H1 (cell line): ENCODE measurements around the gene CIRBP. TPM values are rescaled to one million over a fixed set of nuclear protein-coding genes. Genes with fewer than 3 reads are reported as not detected.

Experiments
- CTCF ChIA-PET: fragments of 300-600 bp; sonication (Branson Sonifier 250); formaldehyde crosslinking; loops from one replicate; lab custom pipeline; 2021; ENCODE audit not compliant: partially characterized antibody; lab: Charles Lee
- POLR2A ChIA-PET: fragments of 300-600 bp; sonication (Branson Sonifier 250); formaldehyde crosslinking; loops from one replicate; lab custom pipeline; 2021; ENCODE audit warnings: inconsistent platforms; ENCODE audit not compliant: partially characterized antibody; lab: Charles Lee
- DNase-seq, 2 experiments: peaks; one replicate each; pipeline versions ENCODE4 v3.0.0 to v3.0.0-alpha.2; 2010 to 2022; ENCODE audit warnings: low spot score in 2 of 2, low read depth in 1 of 2, mixed read lengths in 1 of 2
- FAIRE-seq: peaks from 2 replicates; lab custom pipeline; 2011; peaks lifted over from hg19 to GRCh38; lab: Jason Lieb, UNC
- H2AFZ ChIP-seq: 2 replicates; pipeline ENCODE4 v1.8.1; 2012; ENCODE audit warnings: low read length, inconsistent platforms
- H2AK5ac ChIP-seq: 2 replicates; pipeline ENCODE4 v1.6.1; 2013; ENCODE audit warnings: low read depth, low read length
- H2BK120ac ChIP-seq: replicated peaks from 2 replicates; pipeline ENCODE3; 2013; ENCODE audit warnings: low read depth, low read length, inconsistent platforms
- H2BK12ac ChIP-seq: 2 replicates; pipeline ENCODE4 v1.6.1; 2013; ENCODE audit warnings: low read depth, low read length
- H2BK15ac ChIP-seq: 2 replicates; pipeline ENCODE4 v1.6.1; 2013; ENCODE audit warnings: low read length
- H2BK20ac ChIP-seq: 2 replicates; pipeline ENCODE4 v1.6.1; 2013; ENCODE audit warnings: low read length
- H2BK5ac ChIP-seq: 2 replicates; pipeline ENCODE4 v1.6.1; 2013; ENCODE audit warnings: low read depth, low read length
- H3K14ac ChIP-seq: 2 replicates; pipeline ENCODE4 v1.6.1; 2013; ENCODE audit warnings: inconsistent platforms; ENCODE audit not compliant: insufficient read length
- H3K18ac ChIP-seq: 2 replicates; pipeline ENCODE4 v1.6.1; 2013; ENCODE audit warnings: low read length; ENCODE audit errors: extremely low read depth
- H3K23ac ChIP-seq: 2 replicates; pipeline ENCODE4 v1.6.1; 2013; ENCODE audit warnings: inconsistent platforms; ENCODE audit not compliant: insufficient read length
- H3K23me2 ChIP-seq: 2 replicates; pipeline ENCODE4 v1.6.1; 2013; ENCODE audit warnings: low read depth, low read length
- H3K27ac ChIP-seq: 2 replicates; pipeline ENCODE4 v1.6.1; 2011; ENCODE audit warnings: low read depth, low read length, inconsistent platforms
- H3K27me3 ChIP-seq, 4 experiments: replicated peaks in 1 of 4; 1 replicate in 1 of 4; 2 replicates in 3 of 4; pipeline versions ENCODE4 v1.6.1 to v1.8.1; 2011 to 2013; ENCODE audit warnings: low read length in 3 of 4, mild to moderate bottlenecking in 3 of 4, inconsistent platforms in 2 of 4, mixed read lengths in 2 of 4, moderate library complexity in 1 of 4; ENCODE audit not compliant: control insufficient read depth in 3 of 4, insufficient read depth in 3 of 4; ENCODE audit errors: extremely low read depth in 1 of 4
- H3K36me3 ChIP-seq, 4 experiments: 2 replicates each; pipeline versions ENCODE4 v1.6.1 to v1.8.1; 2011 to 2013; ENCODE audit warnings: mild to moderate bottlenecking in 4 of 4, low read length in 3 of 4, moderate library complexity in 2 of 4, control low read depth in 1 of 4, inconsistent platforms in 1 of 4; ENCODE audit not compliant: insufficient read depth in 4 of 4, control insufficient read depth in 2 of 4
- H3K4ac ChIP-seq: replicated peaks from 2 replicates; pipeline ENCODE3; 2013; ENCODE audit warnings: low read length, low read depth, mixed read lengths, inconsistent platforms; ENCODE audit not compliant: insufficient read length
- H3K4me1 ChIP-seq, 4 experiments: replicated peaks in 1 of 4; 1 replicate in 1 of 4; 2 replicates in 3 of 4; pipeline versions ENCODE4 v1.6.1 to v1.8.1; 2011 to 2013; ENCODE audit warnings: low read length in 3 of 4, inconsistent platforms in 2 of 4, mixed read lengths in 1 of 4; ENCODE audit not compliant: insufficient read depth in 4 of 4, control insufficient read depth in 3 of 4
- H3K4me2 ChIP-seq, 2 experiments: 2 replicates each; pipeline versions ENCODE4 v1.6.1 to v1.8.1; 2011 to 2013; ENCODE audit warnings: low read depth in 2 of 2, low read length in 2 of 2, control low read depth in 1 of 2, inconsistent platforms in 1 of 2, mild to moderate bottlenecking in 1 of 2; ENCODE audit not compliant: insufficient read depth in 1 of 2
- H3K4me3 ChIP-seq, 4 experiments: fragments of 200-600, 300-600 bp in 1 of 4; sonication (generic), shearing (Covaris generic), sonication (Bioruptor Twin) in 1 of 4; 2 replicates each; pipeline versions ENCODE4 v1.5.1 to v1.8.1; 2011 to 2016; ENCODE audit warnings: low read length in 4 of 4, low read depth in 3 of 4, control low read depth in 2 of 4, inconsistent platforms in 2 of 4, mild to moderate bottlenecking in 2 of 4, mixed read lengths in 1 of 4, moderate library complexity in 1 of 4; ENCODE audit not compliant: insufficient read depth in 2 of 4; ENCODE audit errors: extremely low read depth in 1 of 4
- H3K56ac ChIP-seq: replicated peaks from 2 replicates; pipeline ENCODE3; 2013; ENCODE audit warnings: low read depth, mild to moderate bottlenecking, mixed read lengths, low read length, inconsistent platforms; ENCODE audit not compliant: insufficient read length
- H3K79me1 ChIP-seq: 2 replicates; pipeline ENCODE4 v1.6.1; 2013; ENCODE audit warnings: low read depth, low read length, control low read depth
- H3K79me2 ChIP-seq, 2 experiments: 2 replicates each; pipeline versions ENCODE4 v1.6.1 to v1.8.1; 2012 to 2013; ENCODE audit warnings: low read length in 2 of 2, mild to moderate bottlenecking in 2 of 2, inconsistent platforms in 1 of 2; ENCODE audit not compliant: insufficient read depth in 2 of 2, control insufficient read depth in 1 of 2
- H3K9ac ChIP-seq, 4 experiments: replicated peaks in 1 of 4; 1 replicate in 1 of 4; 2 replicates in 3 of 4; pipeline versions ENCODE4 v1.6.1 to v1.8.1; 2011 to 2013; ENCODE audit warnings: low read depth in 3 of 4, low read length in 3 of 4, control low read depth in 2 of 4, mild to moderate bottlenecking in 2 of 4, moderate library complexity in 2 of 4, inconsistent platforms in 1 of 4; ENCODE audit errors: extremely low read depth in 1 of 4
- H3K9me3 ChIP-seq, 2 experiments: 2 replicates each; pipeline versions ENCODE4 v1.6.1 to v1.8.1; 2012 to 2013; ENCODE audit warnings: mild to moderate bottlenecking in 2 of 2, moderate library complexity in 2 of 2, control low read depth in 1 of 2, inconsistent platforms in 1 of 2, low read depth in 1 of 2, low read length in 1 of 2, mixed read lengths in 1 of 2; ENCODE audit not compliant: insufficient read depth in 2 of 2
- H4K20me1 ChIP-seq, 2 experiments: replicated peaks in 1 of 2; 2 replicates each; pipeline versions ENCODE3 to v1.8.1; 2011 to 2013; ENCODE audit warnings: inconsistent platforms in 2 of 2, low read length in 2 of 2, mild to moderate bottlenecking in 1 of 2; ENCODE audit not compliant: insufficient read depth in 2 of 2, control insufficient read depth in 1 of 2
- H4K5ac ChIP-seq: 2 replicates; pipeline ENCODE4 v1.6.1; 2013; ENCODE audit warnings: low read length, low read depth, mixed read lengths, inconsistent platforms; ENCODE audit not compliant: insufficient read length
- H4K8ac ChIP-seq: 2 replicates; pipeline ENCODE4 v1.8.0; 2013; ENCODE audit warnings: mild to moderate bottlenecking, moderate library complexity, low read length, inconsistent platforms; ENCODE audit not compliant: insufficient read depth; ENCODE audit errors: extremely low read depth
- H4K91ac ChIP-seq: replicated peaks from 2 replicates; pipeline ENCODE3; 2013; ENCODE audit warnings: low read length, mixed read lengths, inconsistent platforms; ENCODE audit not compliant: insufficient read length
- EZH2 ChIP-seq: fragments of 200-600 bp; sonication (generic); IDR thresholded peaks from 2 replicates; pipeline ENCODE4 v1.7.1; 2012; ENCODE audit warnings: low read depth, mild to moderate bottlenecking, moderate library complexity, low read length, inconsistent platforms; ENCODE audit not compliant: severe bottlenecking
- POLR2A ChIP-seq, 2 experiments: IDR thresholded peaks; 1 replicate in 1 of 2; 2 replicates in 1 of 2; pipeline ENCODE4 v1.6.1; 2011; ENCODE audit warnings: low read depth in 2 of 2, low read length in 2 of 2, mild to moderate bottlenecking in 2 of 2; ENCODE audit errors: control extremely low read depth in 1 of 2
- TAF1 ChIP-seq: IDR thresholded peaks from 2 replicates; pipeline ENCODE4 v1.6.1; 2011; ENCODE audit warnings: mild to moderate bottlenecking, low read depth, low read length
- WGBS, 2 experiments: shearing (Covaris generic) in 1 of 2; methylation state at CpG; one replicate each; pipeline versions ENCODE4 v1.1.6 to v1.1.7; 2013 to 2015; ENCODE audit warnings: low lambda C conversion rate in 2 of 2, mixed read lengths in 2 of 2, inconsistent platforms in 1 of 2, low coverage in 1 of 2, missing lambda C conversion rate in 1 of 2; ENCODE audit not compliant: insufficient replicate concordance in 2 of 2, insufficient coverage in 1 of 2, insufficient read length in 1 of 2; ENCODE audit errors: extremely low coverage in 1 of 2, missing lambda C conversion rate in 1 of 2; 5-methylcytosine and 5-hydroxymethylcytosine counted together
- polyA plus RNA-seq, 7 experiments: library from polyadenylated mRNA; depleted of rRNA in 3 of 7; stranded (reverse) in 5 of 7; unstranded in 2 of 7; fragments of >200 nt in 5 of 7; fragments of 200-250 nt in 2 of 7; gene quantifications; 1 replicate in 5 of 7; 2 replicates in 1 of 7; 4 replicates in 1 of 7; pipeline versions ENCODE4 v1.2.1 to v1.2.3, GENCODE V29; 2011 to 2013; ENCODE audit warnings: missing spikeins in 2 of 7, mixed read lengths in 2 of 7
- total RNA-seq: library from RNA; stranded (reverse); fragmentation: NEBNext Ultra II Directional; extraction: Animal tissue kit (Norgen Biotek cat#: 25700); gene quantifications from 2 replicates; pipeline ENCODE4 v1.2.1, GENCODE V29; 2021

Gene CIRBP
- total and polyA plus RNA-seq, 2 of the 8 experiments (the other 6 are each of a cell fraction or from before 2014, with no cell fraction given) = 175 to 199 TPM

DNA sequence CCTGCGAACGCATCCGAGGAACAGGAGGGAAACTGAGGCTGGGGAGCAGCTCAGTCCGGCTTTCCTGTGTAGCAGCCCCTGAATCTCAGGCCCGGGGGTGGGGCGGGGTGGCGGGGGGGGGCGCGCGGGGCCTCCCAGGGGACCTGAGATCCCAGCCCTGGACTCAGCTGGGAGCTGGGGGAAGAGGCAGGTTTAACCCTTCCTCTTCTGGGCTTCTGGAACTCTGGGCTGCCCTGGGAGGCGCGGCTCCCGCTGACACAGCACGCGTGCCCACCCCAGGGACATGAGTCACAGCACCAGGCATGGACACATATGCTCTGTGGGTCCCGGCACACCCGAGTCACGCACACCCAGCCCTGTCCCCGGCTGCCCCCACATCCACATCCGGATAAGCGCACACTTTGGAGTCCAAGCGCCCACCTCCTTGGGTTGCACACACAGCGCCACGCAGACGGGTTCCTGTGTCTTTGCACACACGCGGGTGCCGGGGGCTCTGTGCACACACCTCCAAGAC, 3.5 kb upstream of the CIRBP start:
- H2BK15ac ChIP-seq = peak overlapping the region; percentile 100; the same call in 1 of the 2 replicates
- WGBS, 2 experiments = 11% methylated on average over 19 of the region's 28 CpGs; no CpG with 5 or more reads in 1 of the 2 experiments
- peaks cover 5 to 11% of the 10 kb centered on the region in 2 experiments for H3K79me2 ChIP-seq
- no peak for DNase-seq
- peak; percentile 42 for TF ChIP-seq EZH2
- no peak for TF ChIP-seq TAF1
- TF ChIP-seq POLR2A (IDR thresholded peaks at IDR 0.05; ENCODE audit: control extremely low read depth in 1 of 2, low read depth in 2 of 2, low read length in 2 of 2) = peak in 1 of 2 experiments; percentile 31; a peak in 1 of 3 replicates
- H3K4ac ChIP-seq = peak overlapping the region; percentile 92
- peak overlapping the region; percentile 93 for H3K18ac ChIP-seq
- H4K20me1 ChIP-seq = peaks cover 2 to 10% of the 10 kb centered on the region in 2 experiments
- H3K14ac ChIP-seq = no peak overlapping the region
- H3K79me1 ChIP-seq = no peaks in the 10 kb centered on the region; the same call in 1 of the 2 replicates
- H2AK5ac ChIP-seq = peak overlapping the region; percentile 87
- no peak overlapping the region; the same call in 1 of the 2 replicates for H4K8ac ChIP-seq
- peak overlapping the region; percentile 98 for H2BK5ac ChIP-seq
- ChIA-PET CTCF (interaction anchor here (0.6 to 15.9 kb wide), 13 partner anchors 10 to 239 kb away, joined by 3 to 212 read pairs (median 4); partner anchors contain the start of genes ATP5F1D and CNN2), POLR2A (interaction anchor here (1.1 to 19.4 kb wide), 11 partner anchors 10 to 258 kb away, joined by 3 to 456 read pairs (median 4); partner anchors contain the start of genes ARHGAP45, ATP5F1D, CBARP and FAM174C)
- H4K5ac ChIP-seq = peak overlapping the region; percentile 89
- H3K4me1 ChIP-seq = peaks cover 4 to 63% (median 46%) of the 10 kb centered on the region in 4 experiments
- H3K23ac ChIP-seq = no peak overlapping the region
- H3K4me3 ChIP-seq = peak overlapping the region; percentile 38 to 61 (median 48)
- H3K23me2 ChIP-seq = peaks cover 35% of the 10 kb centered on the region; the same call in 1 of the 2 replicates
- H2BK20ac ChIP-seq = peak overlapping the region; percentile 80; the same call in 1 of the 2 replicates
- no peak overlapping the region for H3K27ac ChIP-seq
- FAIRE-seq = no peak
- H3K9me3 ChIP-seq = no peaks in the 10 kb centered on the region
- peak overlapping the region; percentile 69 for H3K56ac ChIP-seq
- peak overlapping the region; percentile 82 to 83 for H3K4me2 ChIP-seq
- no peak overlapping the region for H2AFZ ChIP-seq
- H2BK120ac ChIP-seq = peak overlapping the region; percentile 95
- peak overlapping the region in 2 of 4 experiments; percentile 25 to 38; a peak in 3 of 7 replicates for H3K9ac ChIP-seq
- H3K27me3 ChIP-seq = peaks cover 0 to 10% (median 5%) of the 10 kb centered on the region in 4 experiments; a peak in 4 of 7 replicates
- H3K36me3 ChIP-seq = peaks cover 0 to 3% (median 2%) of the 10 kb centered on the region in 4 experiments; a peak in 1 of 8 replicates
- peak overlapping the region; percentile 99; the same call in 1 of the 2 replicates for H2BK12ac ChIP-seq
- H4K91ac ChIP-seq = peak overlapping the region; percentile 99
